Medulla oblongata (tissue), 1 donor: ENCODE data around the gene MARCHF3.
"Not testable (repeated sequence)": the region's sequence is repeated elsewhere in the genome, so short reads cannot be mapped to it uniquely, and the experiment has no call there.

Experiments used
- DNase-seq: peaks from one replicate; pipeline ENCODE4 v3.0.0-alpha.2; 2015; ENCODE audit errors: extremely low spot score

MARCHF3 gene

DNA sequence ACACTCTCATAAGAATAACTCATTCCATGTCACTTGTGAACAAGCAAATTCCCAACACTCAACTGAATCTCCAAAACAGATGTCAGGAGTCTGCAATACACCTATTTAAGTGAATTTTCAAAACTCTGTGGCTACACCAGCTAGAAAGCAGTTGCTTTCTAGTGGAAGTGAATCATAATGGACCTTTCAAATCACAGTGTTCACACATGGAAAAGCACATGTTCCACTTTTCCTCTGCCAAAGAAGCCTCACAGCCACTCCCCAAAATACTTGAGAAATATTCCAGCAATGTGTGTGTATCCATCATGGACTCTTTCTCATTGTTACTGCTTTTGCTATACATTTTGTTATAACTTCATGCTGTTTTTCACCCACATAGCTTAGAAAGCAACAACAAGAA is 17.4 kb downstream of the MARCHF3 start:
- no peak for DNase-seq

DNA sequence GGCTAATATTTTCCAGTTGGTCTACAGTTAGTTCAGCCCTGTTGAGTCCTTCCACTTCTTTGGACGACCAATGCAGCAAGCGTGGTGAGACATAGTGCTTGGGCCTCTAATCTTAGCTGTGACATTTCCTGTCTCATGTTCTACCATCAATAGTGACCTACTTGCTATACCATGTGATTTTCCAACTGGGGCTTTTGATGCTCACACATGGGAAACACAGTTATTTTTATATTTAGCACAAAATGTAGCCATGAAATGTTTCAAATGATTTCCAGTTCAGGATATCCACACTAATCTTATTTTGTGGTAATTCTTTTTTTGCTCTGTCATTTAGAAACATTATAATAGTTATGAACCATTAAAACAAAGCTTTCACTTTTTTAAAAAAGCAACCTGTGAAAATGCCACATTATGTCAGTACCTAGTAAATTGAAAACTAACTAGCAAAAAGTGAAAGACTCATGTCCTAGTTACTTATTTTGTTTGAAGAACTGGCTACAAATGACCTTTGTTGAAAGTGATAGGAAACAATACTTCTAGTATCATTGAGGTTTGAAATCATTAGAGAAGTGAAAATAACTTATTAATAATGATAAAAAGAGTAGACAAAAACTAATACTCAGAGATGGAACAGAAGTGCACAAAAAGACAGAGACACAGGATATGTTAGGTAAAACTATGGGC is 18.3 kb downstream of the MARCHF3 start:
- no peak for DNase-seq

DNA sequence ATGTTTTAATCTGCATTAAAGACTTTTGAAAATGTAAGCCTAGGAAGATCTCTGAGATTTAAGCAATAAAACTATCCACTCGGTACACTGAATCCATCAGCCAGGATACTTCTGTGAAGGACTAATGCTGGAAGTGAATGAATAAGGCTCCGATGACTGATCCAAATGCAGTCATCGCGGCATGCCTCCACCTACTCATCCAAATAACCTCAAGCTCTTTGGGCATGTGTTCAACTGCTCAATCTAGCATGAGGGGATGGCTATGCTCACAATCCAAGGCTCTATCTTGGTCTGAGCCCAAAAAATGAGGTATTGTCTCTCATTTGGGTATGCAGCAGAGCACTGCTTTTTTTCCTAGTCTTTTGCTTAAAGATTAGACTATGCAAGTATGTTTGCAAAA is 19.2 kb downstream of the MARCHF3 start:
- DNase-seq, result peak; percentile 52

DNA sequence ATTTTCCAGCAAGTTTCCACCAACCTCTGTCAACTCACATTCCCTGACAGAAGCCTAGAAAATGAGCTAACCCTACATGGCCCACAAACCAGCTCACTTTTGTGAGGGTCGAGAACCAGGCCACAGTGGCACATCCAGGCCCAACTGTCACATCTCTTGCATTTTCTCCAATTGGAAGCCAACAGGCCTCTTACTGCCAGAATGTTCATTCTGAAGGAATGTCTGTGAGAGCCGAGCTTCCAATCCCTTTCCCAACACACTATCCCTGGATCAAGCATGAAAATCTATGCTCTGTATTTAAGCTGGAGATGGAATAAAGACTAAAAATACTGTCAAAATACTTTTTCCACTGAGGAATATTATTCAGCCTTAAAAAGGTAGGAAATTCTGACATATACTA is 20.0 kb downstream of the MARCHF3 start:
- DNase-seq, result no peak

DNA sequence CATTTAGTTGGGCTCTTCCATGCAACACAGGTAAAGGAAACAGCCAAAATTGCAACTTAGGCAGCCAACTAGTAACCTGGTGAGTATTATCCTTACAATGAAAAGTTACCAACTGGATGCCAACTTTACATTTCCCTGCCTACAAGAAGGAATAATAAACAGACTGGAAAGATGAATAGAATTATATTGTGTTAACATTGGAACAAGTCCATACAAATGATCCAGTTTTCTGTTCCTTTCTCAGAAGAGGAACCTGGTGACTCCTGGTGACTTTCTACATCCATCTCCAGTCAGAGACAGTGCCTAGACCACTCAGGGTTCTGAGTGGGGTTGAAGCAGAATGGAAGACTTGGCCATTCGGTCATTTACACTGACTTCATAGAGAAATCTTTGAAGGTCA is 20.6 kb downstream of the MARCHF3 start:
- DNase-seq, result no peak

DNA sequence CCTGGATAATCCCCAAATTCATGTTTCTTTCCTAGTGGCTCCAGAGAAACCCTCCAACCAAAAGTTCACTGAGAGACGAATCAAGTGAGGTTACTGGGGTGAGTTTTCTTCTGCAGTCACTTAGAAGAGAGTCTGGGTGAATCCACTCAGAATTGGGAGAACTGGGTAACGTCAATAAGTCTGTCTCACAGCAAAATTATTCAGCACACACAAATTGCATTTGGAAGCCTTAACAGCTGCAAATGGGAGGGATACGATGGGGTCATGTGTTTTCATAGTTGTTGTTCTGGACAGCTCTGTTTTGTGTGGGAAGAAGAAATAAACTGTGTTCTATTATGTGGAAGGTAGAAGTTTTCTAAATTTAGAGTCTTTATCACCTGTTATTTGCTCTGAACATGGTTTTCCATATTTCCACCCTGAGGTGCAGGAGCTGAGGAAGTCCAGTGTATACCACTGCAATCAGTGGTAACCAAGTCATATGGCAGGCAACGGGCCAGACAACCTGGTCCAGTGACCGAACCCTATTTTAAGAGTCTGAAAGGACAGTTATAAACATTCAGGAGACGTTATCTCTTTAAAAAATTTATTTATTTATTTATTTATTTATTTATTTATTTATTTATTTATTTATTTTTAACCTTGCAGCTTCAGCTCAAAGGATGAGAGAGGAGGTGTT is 21.9 kb downstream of the MARCHF3 start:
- DNase-seq, result no peak

DNA sequence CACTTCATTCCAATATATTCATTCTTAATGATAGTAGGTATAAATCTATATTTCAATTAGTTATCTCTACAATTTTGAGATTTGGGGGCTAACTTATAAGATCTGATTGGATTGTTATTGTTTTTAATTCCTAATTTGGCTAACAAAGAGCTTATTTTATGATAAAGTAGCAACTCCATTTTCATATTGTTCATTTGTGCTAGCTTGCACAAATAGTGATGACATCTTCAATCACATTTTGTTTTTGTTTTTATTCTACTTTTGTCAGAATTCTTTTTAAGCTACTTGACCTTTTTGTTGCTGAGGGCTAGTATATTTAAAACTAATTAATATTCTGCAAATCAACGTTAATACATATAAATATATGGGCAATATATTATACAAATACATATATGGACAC is 22.8 kb downstream of the MARCHF3 start:
- DNase-seq, result no peak

DNA sequence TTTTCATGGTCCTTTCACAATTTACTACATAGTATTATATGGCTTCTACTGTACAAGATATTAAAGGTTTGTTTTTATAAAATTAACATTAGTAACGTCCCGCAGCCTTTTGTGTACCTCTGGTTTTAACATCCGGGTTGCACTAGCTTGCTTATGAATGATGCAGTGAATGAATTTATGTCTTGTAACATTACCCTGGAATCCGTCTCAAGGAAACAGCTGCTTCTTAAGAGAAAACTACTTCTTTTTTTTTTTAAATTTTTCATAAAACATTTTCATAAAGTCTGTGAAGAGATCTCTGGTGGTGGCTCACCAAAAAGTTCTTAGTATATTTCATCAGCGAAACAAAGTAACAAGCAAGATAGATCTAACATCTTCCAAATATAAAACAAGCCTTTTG is 23.6 kb downstream of the MARCHF3 start:
- DNase-seq, result no peak

DNA sequence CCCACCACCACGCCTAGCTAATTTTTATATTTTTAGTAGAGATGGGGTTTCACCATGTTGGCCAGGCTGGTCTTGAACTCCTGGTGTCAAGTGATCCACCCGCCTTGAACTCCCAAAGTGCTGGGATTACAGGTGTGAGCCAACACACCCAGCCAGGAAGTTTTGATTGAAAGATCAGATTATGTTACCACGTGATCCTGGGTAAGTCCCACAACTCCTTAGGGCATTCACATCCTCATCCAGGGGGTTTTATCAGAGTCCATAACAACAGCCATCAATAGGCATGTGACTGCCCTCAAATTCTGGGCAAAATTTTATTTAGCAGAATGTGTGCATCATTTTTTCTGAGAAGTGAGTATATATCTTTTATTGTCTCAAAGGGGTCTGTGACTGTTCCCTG is 25.1 kb downstream of the MARCHF3 start:
- DNase-seq, result not testable (repeated sequence)

DNA sequence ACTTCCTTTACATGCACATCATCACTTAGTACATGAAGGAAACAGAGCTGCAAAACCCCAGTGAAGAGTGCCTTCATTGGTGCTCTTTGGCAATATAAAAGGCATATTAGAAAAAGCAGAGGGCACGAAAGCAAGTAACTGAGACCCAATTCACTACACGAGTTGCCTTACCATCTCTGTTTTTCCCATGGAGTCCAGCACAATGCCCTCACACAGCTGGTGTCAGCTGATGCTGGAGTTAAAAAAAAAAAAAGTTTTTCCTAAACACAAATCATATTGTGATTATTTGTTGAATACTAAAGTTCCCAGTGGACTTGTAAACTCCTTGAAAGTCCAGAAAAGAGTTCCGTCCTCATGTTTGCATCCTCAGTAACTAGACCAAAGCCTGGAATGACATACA is 25.6 kb downstream of the MARCHF3 start:
- DNase-seq, result no peak

DNA sequence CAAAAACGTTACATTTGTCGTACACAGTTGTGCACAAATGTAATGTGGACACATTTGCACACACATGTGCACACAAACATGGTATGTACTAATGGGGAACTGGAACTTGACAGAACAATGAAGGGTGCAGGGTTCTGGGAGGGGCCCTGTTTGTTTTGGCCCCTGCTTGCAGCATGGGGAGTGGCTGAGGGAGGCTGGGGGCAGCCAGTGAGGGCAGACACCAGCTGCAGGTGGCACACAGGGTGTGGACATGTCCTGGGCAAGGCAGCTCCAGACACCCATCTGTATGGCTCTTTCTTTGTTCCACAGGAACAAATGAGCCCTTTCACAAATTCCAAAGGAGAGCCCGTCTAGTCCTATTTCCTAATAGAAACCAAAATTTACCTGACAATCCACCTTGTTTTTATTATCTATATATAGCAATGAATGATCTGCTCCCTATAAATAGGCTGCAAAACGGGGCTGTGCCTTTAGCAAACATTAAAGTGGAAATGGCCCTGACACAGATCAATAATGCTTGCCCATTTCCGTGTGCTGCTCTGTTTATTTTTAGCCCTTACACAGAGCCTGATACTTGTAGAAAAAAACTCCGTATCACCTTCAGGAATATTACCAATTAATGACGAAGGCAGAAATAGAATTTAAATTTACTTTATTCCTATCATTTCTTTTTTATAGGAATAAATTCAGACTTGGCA is 26.4 kb downstream of the MARCHF3 start:
- no peak for DNase-seq

DNA sequence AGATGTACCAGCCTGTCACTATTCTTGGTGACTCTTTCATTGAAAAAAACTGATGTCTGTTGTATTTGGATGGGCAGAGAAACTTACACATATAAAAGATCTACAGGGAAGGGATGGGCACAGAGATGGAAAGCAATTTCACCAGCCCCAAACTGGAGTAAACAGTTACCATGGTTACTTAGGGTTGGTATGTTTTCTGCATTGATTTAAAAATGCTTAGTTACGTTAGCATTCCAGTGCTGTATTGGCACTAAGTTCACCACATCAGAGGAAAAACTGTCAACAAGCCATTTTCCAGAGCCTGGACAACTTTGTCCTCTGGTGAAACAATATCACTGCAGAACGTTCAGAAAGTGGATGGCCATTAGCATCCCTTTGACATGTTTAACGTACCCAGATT is 28.0 kb downstream of the MARCHF3 start:
- DNase-seq, result no peak

DNA sequence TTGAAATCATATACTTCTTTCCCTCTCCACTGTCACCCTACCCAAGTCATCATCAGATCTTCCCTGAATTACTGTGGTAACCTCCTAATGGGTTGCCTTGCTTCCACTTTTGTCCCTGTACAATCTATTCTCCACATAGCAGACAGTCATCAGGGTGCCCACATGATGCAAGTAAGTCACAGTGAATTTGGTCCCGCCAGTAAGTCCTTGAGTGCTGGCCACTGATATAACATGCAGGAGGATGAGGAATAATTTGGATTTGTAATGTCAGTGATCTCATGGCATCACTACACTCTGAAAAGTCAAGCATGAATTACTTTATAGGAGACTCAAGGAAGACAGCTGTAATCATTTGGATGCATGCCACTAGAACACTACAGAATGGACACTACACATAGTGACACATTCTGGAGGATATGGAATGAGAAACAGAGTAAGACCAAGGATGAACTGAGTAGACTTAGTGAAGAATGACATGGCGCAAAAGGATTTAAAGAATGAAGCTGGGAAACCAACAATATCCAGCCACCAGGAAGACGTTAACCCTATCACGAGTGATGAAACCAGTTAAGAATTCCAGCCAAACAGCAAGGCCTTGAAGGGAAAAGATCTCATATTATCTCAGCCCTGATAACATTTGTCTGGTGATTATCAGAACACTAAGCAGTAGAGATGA is 28.6 kb downstream of the MARCHF3 start:
- DNase-seq, result no peak

DNA sequence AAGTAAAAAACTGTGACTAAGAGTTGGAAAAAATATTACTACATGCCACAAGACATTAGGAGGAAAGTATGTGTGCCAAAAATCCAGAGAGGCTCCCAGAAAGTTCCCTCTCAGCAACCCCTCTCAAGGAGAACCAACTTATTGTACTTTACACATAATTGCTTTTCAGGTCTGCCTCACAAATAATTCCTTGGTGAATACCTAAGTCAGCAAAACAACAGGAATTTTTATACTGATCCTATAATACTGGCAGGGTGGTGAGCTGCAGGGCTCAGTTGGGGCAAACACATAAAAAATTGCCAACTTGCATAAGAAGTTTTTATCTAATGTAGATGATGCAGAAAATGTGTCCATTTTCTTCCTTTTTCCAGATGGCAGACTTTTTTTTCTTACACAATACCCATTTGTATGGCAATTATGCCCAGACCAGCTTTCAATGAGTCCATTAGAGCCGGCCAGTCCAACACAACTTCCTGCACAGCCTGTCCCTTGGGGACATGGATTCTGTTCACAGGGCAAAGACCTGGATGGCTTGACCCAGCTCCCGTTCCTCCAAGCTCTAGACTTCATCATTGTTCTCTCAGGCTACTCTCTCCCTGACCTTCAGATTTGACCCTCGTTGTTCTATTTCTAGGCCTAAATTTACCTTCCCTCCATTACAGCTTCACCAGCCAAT is 31.3 kb downstream of the MARCHF3 start:
- DNase-seq, result peak; percentile 41

DNA sequence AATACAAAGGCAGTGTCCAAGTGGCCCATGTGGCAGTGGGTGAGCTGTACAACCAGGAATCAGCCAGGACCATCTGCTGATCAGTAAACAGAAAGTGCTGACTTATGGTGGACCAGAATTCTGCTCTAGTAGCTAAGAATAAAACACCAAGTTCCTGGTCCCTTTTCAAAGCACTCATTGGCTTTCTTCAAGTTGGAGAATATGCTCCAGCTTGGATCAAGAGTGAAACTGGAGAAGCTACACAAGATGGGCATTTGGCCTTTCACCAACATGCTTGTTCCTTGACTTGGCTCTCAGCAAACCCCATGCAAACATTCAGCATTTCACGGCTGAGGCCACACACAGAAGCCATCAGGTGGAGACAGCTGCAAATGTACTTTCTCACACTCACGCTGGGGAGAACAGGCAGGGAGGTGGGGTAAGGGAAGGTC is 32.1 kb downstream of the MARCHF3 start:
- peak; percentile 71 for DNase-seq

DNA sequence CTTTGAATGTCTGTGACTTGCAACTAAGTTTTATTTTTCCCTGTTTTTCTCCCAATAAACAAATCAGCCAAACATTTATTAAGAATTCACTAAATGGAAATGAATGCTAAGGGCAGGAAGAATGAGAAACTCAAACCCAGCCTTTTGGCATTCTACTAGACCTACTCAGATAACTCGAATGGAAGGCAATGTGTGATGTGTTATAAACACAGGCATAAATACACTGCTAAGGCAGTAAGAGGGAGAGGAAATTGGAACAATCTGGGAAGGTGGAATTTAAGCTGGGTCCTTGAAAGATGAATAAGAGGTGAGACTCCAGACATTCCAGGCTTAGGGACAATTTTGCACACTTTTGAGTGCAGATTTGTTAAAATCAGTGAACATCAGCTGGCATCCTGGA is 34.7 kb downstream of the MARCHF3 start:
- no peak for DNase-seq

DNA sequence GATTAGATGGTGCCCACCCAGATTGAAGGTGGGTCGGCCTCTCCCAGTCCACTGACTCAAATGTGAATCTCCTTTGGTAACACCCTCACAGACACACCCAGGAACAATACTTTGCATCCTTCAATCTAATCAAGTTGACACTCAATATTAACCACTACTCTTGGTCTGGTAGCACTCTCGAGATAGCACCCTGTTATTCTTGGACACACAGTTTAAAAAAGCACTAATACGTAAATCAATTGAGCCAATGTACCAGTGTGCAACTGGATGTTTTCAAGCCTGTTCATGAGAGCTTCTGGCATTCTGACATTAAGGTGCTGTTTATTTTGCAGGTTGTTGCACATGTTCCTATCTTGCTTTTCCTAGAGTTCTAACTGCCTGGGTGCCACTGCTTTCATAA is 35.3 kb downstream of the MARCHF3 start:
- DNase-seq, result no peak

DNA sequence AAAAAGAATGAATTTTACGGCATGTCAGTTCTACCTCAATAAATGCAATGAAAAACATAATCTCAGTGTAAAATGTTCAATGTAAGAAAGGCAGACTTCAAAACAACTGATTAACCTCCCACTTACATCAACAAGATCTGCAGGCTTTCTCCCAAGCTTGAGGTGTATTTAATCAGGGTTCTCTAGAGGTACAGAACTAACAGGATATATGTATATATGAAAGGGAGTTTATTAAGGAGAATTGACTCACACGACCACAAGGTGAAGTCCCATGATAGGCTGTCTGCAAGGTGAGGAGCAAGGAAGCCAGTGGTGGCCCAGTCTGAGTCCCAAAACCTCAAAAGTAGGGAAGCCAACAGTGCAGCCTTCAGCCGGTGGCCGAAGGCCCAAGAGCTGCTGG is 35.9 kb downstream of the MARCHF3 start:
- no peak for DNase-seq

DNA sequence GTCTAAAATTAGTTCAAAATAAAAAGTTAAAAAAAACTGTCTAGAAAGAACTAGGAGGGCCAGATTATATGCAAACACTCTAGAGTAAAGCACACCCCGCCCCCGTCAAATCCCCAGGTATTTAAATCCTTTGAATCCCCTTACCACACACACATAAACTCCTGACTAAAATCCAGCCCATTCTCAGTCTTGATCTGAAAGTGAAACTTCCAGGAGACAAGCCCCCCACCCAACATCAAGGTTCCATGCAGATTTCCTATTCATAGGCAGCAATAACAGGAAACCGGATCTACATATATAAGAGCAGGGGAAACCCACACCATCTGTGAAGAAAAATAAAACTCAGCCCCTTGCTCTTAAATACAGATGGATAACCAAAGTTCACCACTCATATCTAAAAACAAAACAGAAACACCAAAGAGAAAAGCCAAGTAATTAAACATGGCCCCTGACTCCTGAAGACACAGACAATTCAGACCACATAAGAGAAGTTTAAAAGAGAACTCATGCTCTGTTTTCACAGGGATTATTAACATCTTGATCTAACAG is 42.3 kb downstream of the MARCHF3 start:
- no peak for DNase-seq

DNA sequence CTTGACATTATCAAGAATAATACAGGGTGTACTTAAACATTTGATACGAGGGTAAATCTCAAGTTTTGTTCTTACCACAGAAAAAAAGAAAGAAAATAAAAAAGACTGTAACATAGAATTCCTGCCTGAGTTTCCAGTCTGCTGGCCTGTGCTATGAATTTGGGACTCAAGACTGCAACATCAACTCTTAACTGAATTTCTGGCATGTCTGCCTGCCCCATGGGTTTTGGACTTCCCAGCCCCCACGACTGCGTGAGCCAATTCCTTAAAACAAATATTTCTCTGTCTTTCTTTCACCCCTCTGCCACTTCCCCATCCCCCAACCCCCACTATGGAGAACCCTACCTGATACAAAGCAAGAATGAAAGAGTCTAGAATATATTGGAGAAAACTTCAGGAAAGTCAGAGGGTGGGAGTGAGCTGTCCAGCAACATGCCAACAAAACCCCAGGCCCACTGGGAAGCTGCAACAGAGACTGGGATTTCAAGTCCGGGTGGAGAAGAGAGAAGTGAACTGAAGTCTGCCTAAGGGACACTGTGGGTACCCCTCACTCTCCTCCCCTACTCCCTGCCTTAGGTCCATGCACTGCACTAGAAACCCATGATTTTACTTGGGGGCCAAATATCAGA is 43.0 kb downstream of the MARCHF3 start:
- DNase-seq, result no peak

DNA sequence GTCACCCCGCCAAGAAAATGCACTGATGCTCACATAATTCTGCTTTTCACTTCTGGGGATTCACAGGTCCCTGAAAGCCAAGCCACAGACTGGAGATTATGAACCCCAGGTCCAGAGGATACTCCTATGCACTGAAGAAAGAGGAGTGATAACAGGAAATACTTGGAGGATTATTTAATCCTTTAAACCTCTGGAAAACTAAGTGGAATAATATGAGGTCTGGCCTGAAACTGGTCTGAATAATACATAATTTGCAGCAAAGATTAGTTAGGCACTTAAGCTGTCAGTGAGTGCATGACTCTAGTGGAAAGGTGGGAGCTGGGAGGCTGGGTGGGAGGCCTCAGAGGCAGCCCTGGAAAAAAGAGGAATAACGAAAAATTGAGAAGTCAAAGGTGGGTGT is 45.7 kb downstream of the MARCHF3 start:
- DNase-seq, result no peak
